ENCODE measurements around the gene OLFM1. TPM values are rescaled to one million over a fixed set of nuclear protein-coding genes. Genes with fewer than 3 reads are reported as not detected.

Gene OLFM1
- total and polyA plus RNA-seq, 7 experiments from 2014 or later: 0.19 to 2.1 (median 0.87) TPM; not detected in 3

- Histone ChIP-seq H3K36me3 (ENCODE audit: control insufficient read depth in 2 of 3, insufficient read depth in 3 of 3, low read length in 3 of 3) (no peaks in the 10 kb centered on the region), H3K4me1 (ENCODE audit: control insufficient read depth in 2 of 2, insufficient read depth in 2 of 2, low read length in 2 of 2) (no peaks in the 10 kb centered on the region), H3K27me3 (ENCODE audit: control insufficient read depth in 2 of 2, insufficient read depth in 2 of 2, low read length in 2 of 2) (no peaks in the 10 kb centered on the region), H3K4me3 (ENCODE audit: low read length) (no peak overlapping the region), H3K9me3 (ENCODE audit: control insufficient read depth in 2 of 3, low read length in 3 of 3) (peaks cover 0 to 8% (median 0%) of the 10 kb centered on the region in 3 experiments), H3K27ac (ENCODE audit: low read depth, low read length) (no peak overlapping the region)
- ChIA-PET POLR2A (no interaction called here), CTCF (no interaction called here)
- Mint-ChIP-seq H3K4me1 (peaks cover 0 to 3% (median 0%) of the 10 kb centered on the region in 7 donors), H3K36me3 (peaks cover 0 to 17% (median 0%) of the 10 kb centered on the region in 5 donors), H3K27ac (no peak overlapping the region), H3K4me3 (no peak overlapping the region), H3K9me3 (peaks cover 0 to 35% (median 16%) of the 10 kb centered on the region in 11 donors), H3K27me3 (peaks cover 0 to 51% (median 29%) of the 10 kb centered on the region in 5 donors)
- DNase-seq: no peak
- intact Hi-C loops (cut with micrococcal nuclease): no loop called here
- no peak for ATAC-seq
Measured at GRCh38 chr9:135065804-135066203, 21.7 kb upstream of the OLFM1 start.

GRCh38 chr9:135066291-135066690 lies 21.2 kb upstream of the OLFM1 start:
- Mint-ChIP-seq H3K36me3 (peaks cover 0 to 17% (median 0%) of the 10 kb centered on the region in 5 donors), H3K4me3 (no peak overlapping the region), H3K4me1 (peaks cover 0 to 3% (median 0%) of the 10 kb centered on the region in 7 donors), H3K9me3 (peaks cover 0 to 35% (median 16%) of the 10 kb centered on the region in 11 donors), H3K27me3 (peaks cover 0 to 51% (median 27%) of the 10 kb centered on the region in 5 donors), H3K27ac (no peak overlapping the region)
- ChIA-PET POLR2A (no interaction called here), CTCF (no interaction called here)
- Histone ChIP-seq H3K4me3 (ENCODE audit: low read length) (no peak overlapping the region), H3K27ac (ENCODE audit: low read depth, low read length) (no peak overlapping the region), H3K4me1 (ENCODE audit: control insufficient read depth in 2 of 2, insufficient read depth in 2 of 2, low read length in 2 of 2) (no peaks in the 10 kb centered on the region), H3K9me3 (ENCODE audit: control insufficient read depth in 2 of 3, low read length in 3 of 3) (peaks cover 0 to 8% (median 0%) of the 10 kb centered on the region in 3 experiments), H3K27me3 (ENCODE audit: control insufficient read depth in 2 of 2, insufficient read depth in 2 of 2, low read length in 2 of 2) (no peaks in the 10 kb centered on the region), H3K36me3 (ENCODE audit: control insufficient read depth in 2 of 3, insufficient read depth in 3 of 3, low read length in 3 of 3) (no peaks in the 10 kb centered on the region)
- intact Hi-C loops (cut with micrococcal nuclease): no loop called here
- ATAC-seq (no peak), DNase-seq (no peak)

DNA sequence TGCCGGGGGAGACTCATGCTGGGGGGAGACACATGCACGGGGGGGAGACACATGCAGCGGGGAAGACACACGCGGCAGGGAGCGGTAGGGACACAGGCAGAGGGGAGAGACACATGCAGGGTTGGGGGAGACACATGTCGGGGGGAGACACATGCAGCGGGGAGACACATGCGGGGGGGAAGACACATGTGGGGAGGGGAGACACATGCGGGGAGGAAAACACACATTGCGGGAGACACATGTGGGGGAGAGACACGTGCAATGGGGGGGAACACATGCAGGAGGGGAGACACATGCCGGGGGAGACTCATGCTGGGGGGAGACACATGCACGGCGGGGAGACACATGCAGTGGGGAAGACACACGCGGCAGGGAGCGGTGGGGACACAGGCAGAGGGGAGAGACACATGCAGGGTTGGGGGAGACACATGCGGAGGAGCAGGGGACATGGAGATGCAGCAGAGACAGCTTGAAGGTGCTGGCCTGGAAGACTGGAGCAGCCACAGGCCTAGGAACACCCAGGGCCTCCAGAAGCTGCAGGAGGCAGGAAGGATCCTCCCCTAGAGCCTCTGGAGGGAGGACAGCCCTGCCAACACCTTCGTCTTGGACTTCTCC lies 20.3 kb upstream of the OLFM1 start:
- H3K27ac Mint-ChIP-seq: no peak overlapping the region
- ChIA-PET CTCF (no interaction called here), POLR2A (no interaction called here)
- H3K36me3 Mint-ChIP-seq: peaks cover 0 to 17% (median 0%) of the 10 kb centered on the region in 5 donors
- H3K4me3 ChIP-seq (ENCODE audit: low read length): no peak overlapping the region
- peaks cover 0 to 42% (median 24%) of the 10 kb centered on the region in 5 donors for H3K27me3 Mint-ChIP-seq
- H3K4me3 Mint-ChIP-seq: no peak overlapping the region
- H3K9me3 ChIP-seq (ENCODE audit: control insufficient read depth in 2 of 3, low read length in 3 of 3): peaks cover 0 to 8% (median 0%) of the 10 kb centered on the region in 3 experiments
- H3K4me1 Mint-ChIP-seq: peaks cover 0 to 3% (median 0%) of the 10 kb centered on the region in 7 donors
- peaks cover 0 to 35% (median 13%) of the 10 kb centered on the region in 11 donors for H3K9me3 Mint-ChIP-seq
- no peak overlapping the region for H3K27ac ChIP-seq (ENCODE audit: low read depth, low read length)
- ATAC-seq (no peak), DNase-seq (no peak)
- no peaks in the 10 kb centered on the region for H3K4me1 ChIP-seq (ENCODE audit: control insufficient read depth in 2 of 2, insufficient read depth in 2 of 2, low read length in 2 of 2)
- H3K27me3 ChIP-seq (ENCODE audit: control insufficient read depth in 2 of 2, insufficient read depth in 2 of 2, low read length in 2 of 2): no peaks in the 10 kb centered on the region
- H3K36me3 ChIP-seq (ENCODE audit: control insufficient read depth in 2 of 3, insufficient read depth in 3 of 3, low read length in 3 of 3): no peaks in the 10 kb centered on the region
- intact Hi-C loops (cut with micrococcal nuclease): no loop called here

DNA sequence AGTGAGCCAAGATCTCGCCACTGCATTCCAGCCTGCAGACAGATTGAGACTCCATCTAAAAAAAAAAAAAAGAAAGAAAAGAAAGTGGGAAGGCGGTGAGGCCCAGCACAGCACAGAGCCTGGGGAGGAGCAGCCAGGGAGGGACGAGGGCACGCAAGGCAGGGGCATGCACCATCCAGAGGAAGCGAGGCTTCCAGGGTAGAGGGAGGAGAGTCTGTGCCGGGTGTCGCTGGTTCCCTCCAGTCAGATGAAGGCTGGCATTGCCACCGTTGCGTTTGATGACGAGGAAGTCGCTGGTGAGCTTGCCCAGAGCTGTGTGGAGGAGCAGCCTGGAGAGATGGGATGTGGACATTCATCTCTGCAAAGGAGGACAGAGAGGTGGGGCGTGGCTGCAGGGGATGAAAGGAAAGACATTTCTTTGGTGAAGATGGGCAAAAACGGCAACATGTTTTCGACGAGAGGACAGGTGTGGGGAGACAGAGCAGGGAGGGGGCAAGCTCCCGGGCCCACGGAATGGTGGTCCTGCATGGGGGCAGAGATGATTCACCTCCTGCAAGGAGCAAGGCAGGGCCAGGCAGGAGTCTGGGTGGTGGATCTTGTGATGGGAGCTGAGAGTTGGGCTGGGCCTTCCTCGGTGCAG lies 18.6 kb upstream of the OLFM1 start:
- Mint-ChIP-seq H3K4me1 (peaks cover 0 to 3% (median 0%) of the 10 kb centered on the region in 7 donors), H3K9me3 (peaks cover 0 to 21% (median 12%) of the 10 kb centered on the region in 11 donors), H3K36me3 (peaks cover 0 to 11% (median 0%) of the 10 kb centered on the region in 5 donors), H3K27me3 (peaks cover 0 to 49% (median 26%) of the 10 kb centered on the region in 5 donors), H3K27ac (no peak overlapping the region), H3K4me3 (no peak overlapping the region)
- intact Hi-C loops (cut with micrococcal nuclease): no loop called here
- no peaks in the 10 kb centered on the region for H3K27me3 ChIP-seq (ENCODE audit: control insufficient read depth in 2 of 2, insufficient read depth in 2 of 2, low read length in 2 of 2)
- no peak for ATAC-seq
- H3K4me3 ChIP-seq (ENCODE audit: low read length): no peak overlapping the region
- POLR2A ChIA-PET: no interaction called here
- H3K4me1 ChIP-seq (ENCODE audit: control insufficient read depth in 2 of 2, insufficient read depth in 2 of 2, low read length in 2 of 2): no peaks in the 10 kb centered on the region
- no peak overlapping the region for H3K27ac ChIP-seq (ENCODE audit: low read depth, low read length)
- H3K9me3 ChIP-seq (ENCODE audit: control insufficient read depth in 2 of 3, low read length in 3 of 3): peaks cover 0 to 2% (median 0%) of the 10 kb centered on the region in 3 experiments
- no peaks in the 10 kb centered on the region for H3K36me3 ChIP-seq (ENCODE audit: control insufficient read depth in 2 of 3, insufficient read depth in 3 of 3, low read length in 3 of 3)
- no peak for DNase-seq
- CTCF ChIA-PET: no interaction called here

GRCh38 chr9:135069558-135070197 lies 17.8 kb upstream of the OLFM1 start:
- Mint-ChIP-seq H3K9me3 (peaks cover 0 to 14% (median 6%) of the 10 kb centered on the region in 11 donors), H3K27me3 (peaks cover 4 to 53% (median 26%) of the 10 kb centered on the region in 5 donors), H3K4me3 (no peak overlapping the region), H3K27ac (no peak overlapping the region), H3K4me1 (peaks cover 0 to 3% (median 0%) of the 10 kb centered on the region in 7 donors), H3K36me3 (peaks cover 0 to 5% (median 0%) of the 10 kb centered on the region in 5 donors)
- Histone ChIP-seq H3K36me3 (ENCODE audit: control insufficient read depth in 2 of 3, insufficient read depth in 3 of 3, low read length in 3 of 3) (no peaks in the 10 kb centered on the region), H3K27ac (ENCODE audit: low read depth, low read length) (no peak overlapping the region), H3K4me1 (ENCODE audit: control insufficient read depth in 2 of 2, insufficient read depth in 2 of 2, low read length in 2 of 2) (no peaks in the 10 kb centered on the region), H3K9me3 (ENCODE audit: control insufficient read depth in 2 of 3, low read length in 3 of 3) (no peaks in the 10 kb centered on the region), H3K4me3 (ENCODE audit: low read length) (no peak overlapping the region), H3K27me3 (ENCODE audit: control insufficient read depth in 2 of 2, insufficient read depth in 2 of 2, low read length in 2 of 2) (no peaks in the 10 kb centered on the region)
- ChIA-PET CTCF (no interaction called here), POLR2A (no interaction called here)
- no peak for ATAC-seq
- intact Hi-C loops (cut with micrococcal nuclease): no loop called here
- DNase-seq: no peak

GRCh38 chr9:135070198-135070951 lies 17.1 kb upstream of the OLFM1 start:
- Mint-ChIP-seq H3K27me3 (peaks cover 8 to 55% (median 28%) of the 10 kb centered on the region in 5 donors), H3K27ac (no peak overlapping the region)

More at GRCh38 chr9:135070198-135070951, 17.1 kb upstream of the OLFM1 start:
- no peaks in the 10 kb centered on the region for H3K9me3 ChIP-seq (ENCODE audit: control insufficient read depth in 2 of 3, low read length in 3 of 3)
- Mint-ChIP-seq H3K36me3 (peaks cover 0 to 5% (median 0%) of the 10 kb centered on the region in 5 donors), H3K4me3 (no peak overlapping the region), H3K4me1 (peaks cover 0 to 7% (median 0%) of the 10 kb centered on the region in 7 donors), H3K9me3 (peaks cover 0 to 8% (median 4%) of the 10 kb centered on the region in 11 donors)
- ATAC-seq: no peak
- no peak overlapping the region for H3K27ac ChIP-seq (ENCODE audit: low read depth, low read length)
- H3K27me3 ChIP-seq (ENCODE audit: control insufficient read depth in 2 of 2, insufficient read depth in 2 of 2, low read length in 2 of 2): no peaks in the 10 kb centered on the region
- ChIA-PET CTCF (no interaction called here), POLR2A (no interaction called here)
- H3K4me1 ChIP-seq (ENCODE audit: control insufficient read depth in 2 of 2, insufficient read depth in 2 of 2, low read length in 2 of 2): no peaks in the 10 kb centered on the region
- no peak overlapping the region for H3K4me3 ChIP-seq (ENCODE audit: low read length)
- intact Hi-C loops (cut with micrococcal nuclease): no loop called here
- no peaks in the 10 kb centered on the region for H3K36me3 ChIP-seq (ENCODE audit: control insufficient read depth in 2 of 3, insufficient read depth in 3 of 3, low read length in 3 of 3)
- no peak for DNase-seq

All from naive thymus-derived CD4-positive, alpha-beta T cell (primary cell).